GM12878 (cell line): ENCODE results near the gene DLST. TPM values are rescaled to one million over a fixed set of nuclear protein-coding genes. Genes with fewer than 3 reads are reported as not detected.

Experiments used
- NFIC ChIP-seq: IDR thresholded peaks from 2 replicates; pipeline ENCODE4 v1.6.1; 2012; ENCODE audit warnings: low read depth, mild to moderate bottlenecking, inconsistent platforms, low read length, moderate library complexity
- ZBTB4 ChIP-seq: fragments of 450-650 bp; formaldehyde crosslinking; IDR thresholded peaks from 2 replicates; pipeline ENCODE4 v1.4.0; 2022; ENCODE audit warnings: mild to moderate bottlenecking, moderate library complexity
- polyA plus RNA-seq, 11 experiments: library from polyadenylated mRNA; depleted of rRNA in 4 of 11; unstranded in 6 of 11; stranded (reverse) in 5 of 11; fragments of >200 nt; fragmentation: Nextera tagmentation in 4 of 11; fragmentation: Illumina TruSeq in 1 of 11; extraction: Ambion mirVana in 4 of 11; extraction: Trizol in 1 of 11; gene quantifications; 1 replicate in 1 of 11; 2 replicates in 10 of 11; pipeline versions ENCODE4 v1.2.1 to v1.2.3, GENCODE V29; 2011 to 2016; ENCODE audit warnings: inconsistent platforms in 2 of 11, missing spikeins in 2 of 11, low read depth in 1 of 11
- total RNA-seq, 4 experiments: library from RNA; depleted of rRNA in 3 of 4; stranded (reverse); fragments of >200 nt in 3 of 4; fragmentation: Illumina TruSeq in 1 of 4; extraction: Trizol in 1 of 4; gene quantifications; 2 replicates each; pipeline versions ENCODE4 v1.2.1 to v1.2.3, GENCODE V29; 2013 to 2021
- TF ChIP-seq, protein P1 (sequence below): IDR thresholded peaks from 2 replicates; pipeline ENCODE4 v1.6.1; 2012; ENCODE audit warnings: improper control_type of control experiment, low read depth, low read length; ENCODE audit not compliant: insufficient replicate concordance

DLST gene
- total and polyA plus RNA-seq, 10 of the 15 experiments (the other 5 are each of a cell fraction or from before 2014, with no cell fraction given) = 2.9 to 141 (median 67.7) TPM

- TF ChIP-seq, protein P1, sequence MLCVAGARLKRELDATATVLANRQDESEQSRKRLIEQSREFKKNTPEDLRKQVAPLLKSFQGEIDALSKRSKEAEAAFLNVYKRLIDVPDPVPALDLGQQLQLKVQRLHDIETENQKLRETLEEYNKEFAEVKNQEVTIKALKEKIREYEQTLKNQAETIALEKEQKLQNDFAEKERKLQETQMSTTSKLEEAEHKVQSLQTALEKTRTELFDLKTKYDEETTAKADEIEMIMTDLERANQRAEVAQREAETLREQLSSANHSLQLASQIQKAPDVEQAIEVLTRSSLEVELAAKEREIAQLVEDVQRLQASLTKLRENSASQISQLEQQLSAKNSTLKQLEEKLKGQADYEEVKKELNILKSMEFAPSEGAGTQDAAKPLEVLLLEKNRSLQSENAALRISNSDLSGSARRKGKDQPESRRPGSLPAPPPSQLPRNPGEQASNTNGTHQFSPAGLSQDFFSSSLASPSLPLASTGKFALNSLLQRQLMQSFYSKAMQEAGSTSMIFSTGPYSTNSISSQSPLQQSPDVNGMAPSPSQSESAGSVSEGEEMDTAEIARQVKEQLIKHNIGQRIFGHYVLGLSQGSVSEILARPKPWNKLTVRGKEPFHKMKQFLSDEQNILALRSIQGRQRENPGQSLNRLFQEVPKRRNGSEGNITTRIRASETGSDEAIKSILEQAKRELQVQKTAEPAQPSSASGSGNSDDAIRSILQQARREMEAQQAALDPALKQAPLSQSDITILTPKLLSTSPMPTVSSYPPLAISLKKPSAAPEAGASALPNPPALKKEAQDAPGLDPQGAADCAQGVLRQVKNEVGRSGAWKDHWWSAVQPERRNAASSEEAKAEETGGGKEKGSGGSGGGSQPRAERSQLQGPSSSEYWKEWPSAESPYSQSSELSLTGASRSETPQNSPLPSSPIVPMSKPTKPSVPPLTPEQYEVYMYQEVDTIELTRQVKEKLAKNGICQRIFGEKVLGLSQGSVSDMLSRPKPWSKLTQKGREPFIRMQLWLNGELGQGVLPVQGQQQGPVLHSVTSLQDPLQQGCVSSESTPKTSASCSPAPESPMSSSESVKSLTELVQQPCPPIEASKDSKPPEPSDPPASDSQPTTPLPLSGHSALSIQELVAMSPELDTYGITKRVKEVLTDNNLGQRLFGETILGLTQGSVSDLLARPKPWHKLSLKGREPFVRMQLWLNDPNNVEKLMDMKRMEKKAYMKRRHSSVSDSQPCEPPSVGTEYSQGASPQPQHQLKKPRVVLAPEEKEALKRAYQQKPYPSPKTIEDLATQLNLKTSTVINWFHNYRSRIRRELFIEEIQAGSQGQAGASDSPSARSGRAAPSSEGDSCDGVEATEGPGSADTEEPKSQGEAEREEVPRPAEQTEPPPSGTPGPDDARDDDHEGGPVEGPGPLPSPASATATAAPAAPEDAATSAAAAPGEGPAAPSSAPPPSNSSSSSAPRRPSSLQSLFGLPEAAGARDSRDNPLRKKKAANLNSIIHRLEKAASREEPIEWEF = no peak
- no peak for TF ChIP-seq NFIC
- TF ChIP-seq ZBTB4 (CRISPR knock-in tag) = no peak
Observed at GRCh38 chr14:74912801-74913200, 31.1 kb downstream of the DLST start (continued).
